Gastroesophageal sphincter (tissue), 4 donors: ENCODE results near the gene NPC1. TPM values are rescaled to one million over a fixed set of nuclear protein-coding genes. Genes with fewer than 3 reads are reported as not detected.

Source experiments
- ATAC-seq: fragments of 150-250 bp; one replicate; pipeline ENCODE4 v1.9.1; 2016; ENCODE audit warnings: mild to moderate bottlenecking, moderate library complexity
- H3K27ac ChIP-seq, 4 donors: fragments of 200-600 bp; sonication (generic) in 3 of 4; 1 replicate in 3 of 4; 2 replicates in 1 of 4; pipeline ENCODE4 v1.5.1; 2016 to 2019
- H3K27me3 ChIP-seq: fragments of 200-600 bp; sonication (generic); one replicate; pipeline ENCODE4 v1.5.1; 2019
- H3K36me3 ChIP-seq, 2 donors: fragments of 200-600 bp; sonication (generic); one replicate each; pipeline ENCODE4 v1.5.1; 2019; ENCODE audit warnings: control low read depth in 1 of 2
- H3K4me1 ChIP-seq, 3 donors: fragments of 200-600 bp; sonication (generic); 1 replicate in 2 of 3; 2 replicates in 1 of 3; pipeline ENCODE4 v1.5.1; 2016 to 2019; ENCODE audit warnings: control low read depth in 2 of 3
- H3K4me3 ChIP-seq, 2 donors: fragments of 200-600 bp; sonication (generic); one replicate each; pipeline ENCODE4 v1.5.1; 2019; ENCODE audit warnings: mild to moderate bottlenecking in 1 of 2, moderate library complexity in 1 of 2
- H3K9me3 ChIP-seq, 3 donors: fragments of 200-600 bp; sonication (generic); one replicate each; pipeline ENCODE4 v1.5.1; 2017 to 2019; ENCODE audit warnings: control low read depth in 2 of 3
- EP300 ChIP-seq: sonication (generic); formaldehyde crosslinking; IDR thresholded peaks from one replicate; pipeline ENCODE4 v1.6.1; 2017; ENCODE audit warnings: antibody characterized with exemption, mild to moderate bottlenecking
- POLR2A ChIP-seq, 2 donors: fragments of 450-650 bp; IDR thresholded peaks; one replicate each; pipeline ENCODE4 v1.6.1; 2017; ENCODE audit warnings: antibody characterized with exemption in 2 of 2, mild to moderate bottlenecking in 2 of 2, moderate library complexity in 1 of 2
- POLR2AphosphoS5 ChIP-seq: sonication (generic); formaldehyde crosslinking; IDR thresholded peaks from one replicate; pipeline ENCODE4 v1.6.1; 2017; ENCODE audit warnings: antibody characterized with exemption
- WGBS, 2 donors: methylation state at CpG; one replicate each; pipeline ENCODE4 v1.1.5; 2018; ENCODE audit warnings: low coverage in 1 of 2; 5-methylcytosine and 5-hydroxymethylcytosine counted together
- total RNA-seq, 4 donors: library from RNA; depleted of rRNA; stranded (reverse); fragments of >200 nt; gene quantifications; one replicate each; pipeline ENCODE4 v1.1.0, GENCODE V29; 2016
- TF ChIP-seq, protein P1 (sequence below), 4 experiments: fragments of 200-600 bp in 2 of 4; fragments of 450-650 bp in 2 of 4; sonication (generic) in 1 of 4; IDR thresholded peaks; one replicate each; pipeline ENCODE4 v1.5.1; 2017 to 2019; ENCODE audit warnings: antibody characterized with exemption in 4 of 4, mild to moderate bottlenecking in 2 of 4, moderate library complexity in 2 of 4

The NPC1 gene
- total RNA-seq, 4 donors from 2014 or later: 35.6 to 63.2 (median 51.9) TPM

DNA sequence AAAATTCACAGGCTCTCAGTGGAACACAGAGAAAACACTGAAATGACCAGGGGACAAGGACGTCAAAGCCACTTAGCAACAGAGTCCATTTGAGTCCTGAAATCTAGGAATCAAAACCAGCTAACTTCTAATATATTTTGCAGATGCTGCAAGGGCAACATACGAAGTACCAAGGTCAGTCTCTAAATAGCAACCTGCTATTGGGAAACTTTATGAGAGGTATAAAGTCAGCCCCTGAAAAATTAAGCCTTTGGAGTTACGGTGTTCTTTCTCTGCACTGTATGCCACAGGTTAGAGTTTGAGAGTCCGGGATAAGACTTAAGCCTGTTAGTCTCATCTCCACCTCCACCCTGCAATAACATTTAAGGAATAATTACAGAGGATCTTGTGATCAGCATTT is 13.3 kb downstream of the NPC1 start:
- Histone ChIP-seq H3K36me3 (peaks cover 0 to 74% of the 10 kb centered on the region in 2 donors), H3K9me3 (no peaks in the 10 kb centered on the region), H3K4me1 (peaks cover 0 to 21% (median 0%) of the 10 kb centered on the region in 3 donors), H3K27ac (no peak overlapping the region), H3K4me3 (no peak overlapping the region), H3K27me3 (no peaks in the 10 kb centered on the region)
- TF ChIP-seq POLR2AphosphoS5 (no peak), EP300 (no peak), POLR2A (IDR thresholded peaks at IDR 0.05) (no peak)
- TF ChIP-seq, protein P1, sequence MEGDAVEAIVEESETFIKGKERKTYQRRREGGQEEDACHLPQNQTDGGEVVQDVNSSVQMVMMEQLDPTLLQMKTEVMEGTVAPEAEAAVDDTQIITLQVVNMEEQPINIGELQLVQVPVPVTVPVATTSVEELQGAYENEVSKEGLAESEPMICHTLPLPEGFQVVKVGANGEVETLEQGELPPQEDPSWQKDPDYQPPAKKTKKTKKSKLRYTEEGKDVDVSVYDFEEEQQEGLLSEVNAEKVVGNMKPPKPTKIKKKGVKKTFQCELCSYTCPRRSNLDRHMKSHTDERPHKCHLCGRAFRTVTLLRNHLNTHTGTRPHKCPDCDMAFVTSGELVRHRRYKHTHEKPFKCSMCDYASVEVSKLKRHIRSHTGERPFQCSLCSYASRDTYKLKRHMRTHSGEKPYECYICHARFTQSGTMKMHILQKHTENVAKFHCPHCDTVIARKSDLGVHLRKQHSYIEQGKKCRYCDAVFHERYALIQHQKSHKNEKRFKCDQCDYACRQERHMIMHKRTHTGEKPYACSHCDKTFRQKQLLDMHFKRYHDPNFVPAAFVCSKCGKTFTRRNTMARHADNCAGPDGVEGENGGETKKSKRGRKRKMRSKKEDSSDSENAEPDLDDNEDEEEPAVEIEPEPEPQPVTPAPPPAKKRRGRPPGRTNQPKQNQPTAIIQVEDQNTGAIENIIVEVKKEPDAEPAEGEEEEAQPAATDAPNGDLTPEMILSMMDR (IDR thresholded peaks at IDR 0.05): no peak
- ATAC-seq: no peak
- 66 to 93% methylated on average over 4 of the region's 4 CpGs for WGBS, 2 donors

DNA sequence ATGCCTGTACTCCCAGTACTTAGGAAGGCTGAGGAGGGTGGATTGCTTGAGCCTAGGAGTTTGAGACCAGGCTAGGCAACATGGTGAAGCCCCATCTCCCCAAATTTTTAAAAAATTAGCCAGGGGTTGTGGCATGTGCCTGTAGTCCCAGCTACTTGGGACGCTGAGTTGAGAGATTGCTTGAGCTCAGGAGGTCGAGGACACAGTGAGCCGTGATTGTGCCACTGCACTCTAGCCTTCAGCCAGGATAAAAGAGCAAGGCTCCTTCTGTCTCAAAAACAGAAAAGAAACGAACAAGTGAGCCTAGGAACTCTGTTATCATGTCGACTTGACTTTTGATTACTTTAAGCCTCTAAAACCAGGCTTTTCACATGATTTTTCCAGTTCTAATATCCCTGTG is 13.7 kb downstream of the NPC1 start:
- no peak for TF ChIP-seq POLR2A (IDR thresholded peaks at IDR 0.05)
- no peak for TF ChIP-seq POLR2AphosphoS5
- TF ChIP-seq EP300: no peak
- TF ChIP-seq, protein P1 (IDR thresholded peaks at IDR 0.05): no peak
- Histone ChIP-seq H3K27me3 (no peaks in the 10 kb centered on the region), H3K27ac (no peak overlapping the region), H3K36me3 (peaks cover 0 to 77% of the 10 kb centered on the region in 2 donors), H3K4me3 (no peak overlapping the region), H3K4me1 (peaks cover 0 to 21% (median 0%) of the 10 kb centered on the region in 3 donors), H3K9me3 (no peaks in the 10 kb centered on the region)
- ATAC-seq: no peak
- 72 to 80% methylated on average over 5 of the region's 5 CpGs for WGBS, 2 donors

DNA sequence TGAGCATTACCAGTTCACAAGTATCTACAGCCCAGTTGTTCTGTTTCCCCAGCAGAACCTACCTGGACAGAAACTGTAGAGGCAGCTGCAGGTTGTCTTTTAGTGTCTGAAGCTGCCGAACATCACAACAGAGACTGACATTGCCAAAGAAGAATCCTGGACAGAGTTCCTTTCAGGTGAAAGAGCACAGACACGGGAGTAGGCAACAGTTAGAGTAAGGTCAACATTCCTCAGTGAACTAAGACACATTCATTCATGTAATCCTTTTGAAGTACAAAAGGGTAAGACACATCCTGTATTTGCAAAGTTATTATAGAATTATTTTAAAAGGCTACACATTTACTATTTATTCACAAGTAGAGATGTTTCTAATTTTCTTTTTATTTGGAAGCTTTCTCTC is 14.3 kb downstream of the NPC1 start:
- no peak for ATAC-seq
- Histone ChIP-seq H3K4me3 (no peak overlapping the region), H3K9me3 (no peaks in the 10 kb centered on the region), H3K27ac (no peak overlapping the region), H3K27me3 (no peaks in the 10 kb centered on the region), H3K36me3 (peaks cover 0 to 80% of the 10 kb centered on the region in 2 donors), H3K4me1 (peaks cover 0 to 21% (median 0%) of the 10 kb centered on the region in 3 donors)
- 57 to 67% methylated on average over 1 to 2 of the region's 2 CpGs for WGBS, 2 donors
- TF ChIP-seq POLR2A (IDR thresholded peaks at IDR 0.05) (no peak), EP300 (no peak), POLR2AphosphoS5 (no peak)
- TF ChIP-seq, protein P1 (IDR thresholded peaks at IDR 0.05): no peak

DNA sequence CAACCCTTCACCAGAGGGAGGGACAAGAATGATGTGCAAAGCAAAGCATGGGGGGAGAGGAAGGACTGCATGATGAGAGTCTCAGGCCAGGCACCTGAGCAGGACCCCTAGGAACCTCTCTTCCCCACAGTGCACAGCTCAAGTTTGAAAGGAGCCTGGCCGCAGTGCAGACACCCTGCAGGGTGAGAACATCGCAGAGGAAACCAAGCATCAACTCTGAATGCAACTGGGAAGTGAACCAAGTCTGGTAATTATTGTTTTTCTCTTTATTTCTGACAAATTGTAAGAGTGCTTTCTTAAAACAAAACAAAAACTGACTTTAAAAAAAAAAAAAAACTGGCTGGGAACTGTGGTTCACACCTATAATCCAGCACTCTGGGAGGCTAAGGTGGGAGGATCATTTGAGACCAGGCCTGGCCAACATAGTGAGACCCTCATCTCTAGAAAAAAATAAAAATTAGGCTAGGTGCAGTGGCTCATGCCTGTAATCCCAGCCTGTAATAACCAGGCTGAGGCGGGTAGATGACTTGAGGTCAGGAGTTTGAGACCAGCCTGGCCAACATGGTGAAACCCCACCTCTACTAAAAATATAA is 15.3 kb downstream of the NPC1 start:
- 73 to 100% methylated on average over 1 to 3 of the region's 3 CpGs for WGBS, 2 donors

More for the DNA sequence above, 15.3 kb downstream of the NPC1 start:
- Histone ChIP-seq H3K4me3 (no peak overlapping the region), H3K4me1 (peaks cover 0 to 21% (median 0%) of the 10 kb centered on the region in 3 donors), H3K27ac (no peak overlapping the region), H3K36me3 (peaks cover 3 to 82% of the 10 kb centered on the region in 2 donors), H3K9me3 (no peaks in the 10 kb centered on the region), H3K27me3 (no peaks in the 10 kb centered on the region)
- TF ChIP-seq, protein P1 (IDR thresholded peaks at IDR 0.05): no peak
- TF ChIP-seq EP300 (no peak), POLR2AphosphoS5 (no peak), POLR2A (IDR thresholded peaks at IDR 0.05) (no peak)
- ATAC-seq: no peak
